ENCODE data around the gene CATSPERE. TPM values are rescaled to one million over a fixed set of nuclear protein-coding genes. Genes with fewer than 3 reads are reported as not detected.

Gene CATSPERE
- total and polyA plus RNA-seq, 2 donors (not counting 3 experiments of a cell fraction or from before 2014, with no cell fraction given), result 0.61 to 1.9 TPM

DNA sequence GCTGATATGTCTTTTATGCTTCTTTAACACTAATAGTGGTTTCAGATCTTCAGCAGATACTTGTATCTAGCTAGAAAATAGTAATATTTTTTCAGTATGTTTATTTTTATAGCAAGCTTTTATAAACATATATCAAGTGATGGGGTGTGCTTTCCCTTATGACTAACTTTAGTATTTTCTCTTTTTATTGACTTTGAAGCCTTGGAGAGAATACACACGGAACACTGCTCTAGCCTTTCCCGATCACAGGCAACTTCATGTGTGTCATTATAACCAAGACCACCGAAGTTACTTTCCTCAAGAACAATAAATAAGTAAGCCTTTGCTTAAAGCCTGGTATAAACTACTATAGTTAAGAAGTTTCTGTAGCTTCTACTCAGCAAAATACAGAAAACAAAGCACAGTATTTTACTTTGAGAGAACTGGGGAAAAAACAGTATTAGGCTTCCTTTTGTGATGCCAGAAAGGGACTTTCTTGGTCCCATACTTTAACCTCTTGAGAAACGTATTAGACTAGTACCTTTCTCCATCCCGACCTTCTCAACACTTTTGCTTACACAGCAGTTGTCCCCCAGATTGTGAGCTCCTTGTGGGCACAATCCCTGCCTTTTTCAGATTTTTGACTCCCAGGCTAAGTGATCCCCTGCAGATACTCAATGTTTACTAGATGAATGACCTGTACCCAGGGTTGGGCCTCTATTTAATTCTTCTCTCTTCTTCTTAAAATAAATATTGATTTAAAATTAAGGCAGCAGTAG is 12.6 kb upstream of the CATSPERE start:
- intact Hi-C loops (cut with micrococcal nuclease) (loop anchor here (10.0 kb wide), 1 partner anchor 604 kb away; no protein-coding TSS in a partner anchor), dilution Hi-C loops (cut with MboI; ENCODE audit: extremely low pct_ligation_motif_present, low sequenced_read_pairs) (no loop called here)
- BruUV-seq (replicated peaks), result no TSS peak
- peak; percentile 64 for DNase-seq (ENCODE audit: low read depth, low spot score)
- POLR2A ChIA-PET, result no interaction called here
- CTCF ChIA-PET, result interaction anchor here (1.2 to 3.4 kb wide), 4 partner anchors 10 to 149 kb away, joined by 3 to 15 read pairs (median 8); no protein-coding TSS in a partner anchor
- H2AFZ ChIP-seq (ENCODE audit: low read depth, low read length), result no peak overlapping the region
- H3K9me3 ChIP-seq (replicated peaks; ENCODE audit: control insufficient read depth, insufficient read depth, low read length), result no peaks in the 10 kb centered on the region
- H3K4me3 ChIP-seq (replicated peaks in 1 of 3; ENCODE audit: insufficient read depth in 1 of 3, low read depth in 1 of 3, low read length in 3 of 3), result peak overlapping the region; percentile 10 to 92 (median 27)
- peak overlapping the region; percentile 95 for H3K4me2 ChIP-seq (ENCODE audit: insufficient read depth, low read length)
- H3K27me3 ChIP-seq (ENCODE audit: control insufficient read depth in 2 of 2, insufficient read depth in 2 of 2, low read length in 2 of 2), result no peaks in the 10 kb centered on the region
- peak overlapping the region; percentile 95 for H3K9ac ChIP-seq (replicated peaks; ENCODE audit: extremely low read depth, insufficient read depth, low read length)
- H3K79me2 ChIP-seq (ENCODE audit: control insufficient read depth, insufficient read depth, low read length), result peaks cover 80% of the 10 kb centered on the region
- no peak for FAIRE-seq
- no peaks in the 10 kb centered on the region for H4K20me1 ChIP-seq (replicated peaks; ENCODE audit: control insufficient read depth, extremely low read depth, insufficient read depth, low read length)
- peaks cover 67% of the 10 kb centered on the region for H3K4me1 ChIP-seq (ENCODE audit: control insufficient read depth, extremely low read depth, insufficient read depth, low read length)
- H3K9me1 ChIP-seq (replicated peaks; ENCODE audit: control insufficient read depth, extremely low read depth, insufficient read depth, low read length), result no peaks in the 10 kb centered on the region
- no peak for TF ChIP-seq GATA2 (IDR thresholded peaks at IDR 0.05; ENCODE audit: insufficient read depth, insufficient read length, low read depth, low read length)
- H3K27ac ChIP-seq (ENCODE audit: insufficient read depth, low read depth, low read length), result peak overlapping the region; percentile 63
- peaks cover 0 to 4% of the 10 kb centered on the region in 2 experiments for H3K36me3 ChIP-seq (ENCODE audit: control insufficient read depth in 2 of 2, extremely low read depth in 1 of 2, insufficient read depth in 2 of 2, low read length in 2 of 2)

DNA sequence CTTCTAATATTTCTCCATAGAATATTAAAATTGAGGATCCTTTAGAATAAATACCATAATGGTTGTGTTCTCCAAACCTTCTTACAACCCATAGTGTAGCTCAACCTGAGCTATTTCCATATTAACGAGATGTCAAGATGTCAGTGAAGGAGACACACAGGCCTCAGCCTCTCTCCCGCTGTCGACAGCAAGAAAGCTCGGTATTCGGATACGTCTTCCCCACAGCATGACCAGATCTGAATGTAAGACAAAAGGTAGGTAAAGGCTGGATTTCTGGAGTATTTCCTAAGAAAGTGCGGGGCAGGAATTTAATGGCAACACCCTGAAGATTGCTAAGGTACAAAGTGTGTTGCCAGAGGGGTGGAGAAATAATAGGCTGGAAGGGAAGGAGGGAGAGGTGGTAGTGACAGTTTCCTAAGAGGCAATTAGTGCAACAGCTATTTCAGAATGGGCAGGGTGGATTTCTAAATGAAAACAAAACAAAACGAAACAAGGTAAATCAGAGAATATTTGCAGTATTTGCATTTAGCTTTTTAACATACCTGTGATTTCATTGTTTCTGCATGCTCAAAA is 11.1 kb upstream of the CATSPERE start:
- TF ChIP-seq POLR2A (IDR thresholded peaks at IDR 0.05; ENCODE audit: low read depth, low read length) (no peak), MYC (IDR thresholded peaks at IDR 0.05; ENCODE audit: low read depth, low read length) (no peak), JUN (IDR thresholded peaks at IDR 0.05; ENCODE audit: borderline replicate concordance, insufficient read depth, insufficient read length, low read depth) (no peak), MAX (IDR thresholded peaks at IDR 0.05; ENCODE audit: insufficient read depth, insufficient read length) (no peak), FOS (IDR thresholded peaks at IDR 0.05; ENCODE audit: borderline replicate concordance, insufficient read depth, low read length) (no peak), GATA2 (IDR thresholded peaks at IDR 0.05; ENCODE audit: insufficient read depth, insufficient read length, low read depth, low read length) (no peak), POLR2AphosphoS5 (IDR thresholded peaks at IDR 0.05; ENCODE audit: insufficient read depth, low read depth, low read length) (no peak), CTCF (IDR thresholded peaks at IDR 0.05; ENCODE audit: extremely low read depth in 1 of 2, insufficient read depth in 1 of 2, low read depth in 1 of 2, low read length in 2 of 2) (no peak), EZH2 (IDR thresholded peaks at IDR 0.05; ENCODE audit: borderline replicate concordance, low read depth, low read length, severe bottlenecking) (no peak)
- Histone ChIP-seq H3K79me2 (ENCODE audit: control insufficient read depth, insufficient read depth, low read length) (peaks cover 66% of the 10 kb centered on the region), H2AFZ (ENCODE audit: low read depth, low read length) (no peak overlapping the region), H3K4me1 (ENCODE audit: control insufficient read depth, extremely low read depth, insufficient read depth, low read length) (peaks cover 60% of the 10 kb centered on the region), H3K4me2 (ENCODE audit: insufficient read depth, low read length) (peak overlapping the region; percentile 95), H3K4me3 (replicated peaks in 1 of 3; ENCODE audit: insufficient read depth in 1 of 3, low read depth in 1 of 3, low read length in 3 of 3) (peak overlapping the region; percentile 92 to 96 (median 94)), H3K9me3 (replicated peaks; ENCODE audit: control insufficient read depth, insufficient read depth, low read length) (no peaks in the 10 kb centered on the region), H3K27ac (ENCODE audit: insufficient read depth, low read depth, low read length) (peak overlapping the region; percentile 77), H3K36me3 (ENCODE audit: control insufficient read depth in 2 of 2, extremely low read depth in 1 of 2, insufficient read depth in 2 of 2, low read length in 2 of 2) (no peaks in the 10 kb centered on the region), H3K27me3 (ENCODE audit: control insufficient read depth in 2 of 2, insufficient read depth in 2 of 2, low read length in 2 of 2) (no peaks in the 10 kb centered on the region), H4K20me1 (replicated peaks; ENCODE audit: control insufficient read depth, extremely low read depth, insufficient read depth, low read length) (no peaks in the 10 kb centered on the region), H3K9me1 (replicated peaks; ENCODE audit: control insufficient read depth, extremely low read depth, insufficient read depth, low read length) (no peaks in the 10 kb centered on the region), H3K9ac (replicated peaks; ENCODE audit: extremely low read depth, insufficient read depth, low read length) (peak overlapping the region; percentile 95)
- dilution Hi-C loops (cut with MboI; ENCODE audit: extremely low pct_ligation_motif_present, low sequenced_read_pairs), result no loop called here
- no peak for FAIRE-seq
- CTCF ChIA-PET, result interaction anchor here (0.7 to 2.9 kb wide), 3 partner anchors 9 to 150 kb away, joined by 3 to 11 read pairs (median 3); no protein-coding TSS in a partner anchor
- intact Hi-C loops (cut with micrococcal nuclease), result loop anchor here (5.0 to 10.0 kb wide), 8 partner anchors 285 to 1105 kb away; partner anchors contain the start of gene COX20
- BruUV-seq (replicated peaks), result no TSS peak
- POLR2A ChIA-PET, result no interaction called here
- DNase-seq (ENCODE audit: low read depth, low spot score), result peak; percentile 49

Data from endothelial cell of umbilical vein (primary cell).